ENCODE measurements around the gene TULP3. TPM values are rescaled to one million over a fixed set of nuclear protein-coding genes. Genes with fewer than 3 reads are reported as not detected.

Gene TULP3
- total RNA-seq, 1 experiment from 2014 or later, result 54.6 TPM

DNA sequence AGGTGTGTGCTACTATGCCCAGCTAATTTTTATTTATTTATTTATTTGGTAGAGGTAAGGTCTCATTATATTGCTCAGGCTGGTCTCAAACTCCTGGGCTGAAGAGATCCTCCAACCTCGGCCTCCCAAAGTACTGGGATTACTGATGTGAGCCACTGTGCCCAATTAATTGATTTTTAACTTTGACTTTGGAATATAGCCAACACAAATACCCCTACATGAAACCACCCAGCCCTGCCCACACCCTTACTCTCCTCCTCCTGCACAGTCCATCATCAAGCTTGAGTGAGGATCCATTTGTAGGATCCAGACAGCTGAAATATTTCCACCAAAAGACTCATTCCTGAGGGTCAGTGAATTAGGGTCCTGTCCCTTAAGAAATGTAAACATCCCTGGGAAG lies 65.2 kb downstream of the TULP3 start:
- Histone ChIP-seq H3F3A (ENCODE audit: insufficient read depth, low read depth) (peaks cover 31% of the 10 kb centered on the region), H3K4me1 (replicated peaks; ENCODE audit: insufficient read depth) (peaks cover 24% of the 10 kb centered on the region), H3K4me3 (no peak overlapping the region), H3K4me2 (no peak overlapping the region), H2AFZ (no peak overlapping the region), H3K79me2 (ENCODE audit: low read depth) (peaks cover 11% of the 10 kb centered on the region), H3K9me2 (ENCODE audit: insufficient read depth) (no peaks in the 10 kb centered on the region), H3K36me3 (ENCODE audit: low read depth) (no peaks in the 10 kb centered on the region), H3K27me3 (ENCODE audit: insufficient read depth, low read depth) (no peaks in the 10 kb centered on the region), H3K27ac (no peak overlapping the region), H3K9me3 (ENCODE audit: insufficient read depth, low read depth) (no peaks in the 10 kb centered on the region), H4K20me1 (ENCODE audit: insufficient read depth) (no peaks in the 10 kb centered on the region; the same call in 1 of the 2 replicates)
- no peak for DNase-seq
- TF ChIP-seq, protein P1, sequence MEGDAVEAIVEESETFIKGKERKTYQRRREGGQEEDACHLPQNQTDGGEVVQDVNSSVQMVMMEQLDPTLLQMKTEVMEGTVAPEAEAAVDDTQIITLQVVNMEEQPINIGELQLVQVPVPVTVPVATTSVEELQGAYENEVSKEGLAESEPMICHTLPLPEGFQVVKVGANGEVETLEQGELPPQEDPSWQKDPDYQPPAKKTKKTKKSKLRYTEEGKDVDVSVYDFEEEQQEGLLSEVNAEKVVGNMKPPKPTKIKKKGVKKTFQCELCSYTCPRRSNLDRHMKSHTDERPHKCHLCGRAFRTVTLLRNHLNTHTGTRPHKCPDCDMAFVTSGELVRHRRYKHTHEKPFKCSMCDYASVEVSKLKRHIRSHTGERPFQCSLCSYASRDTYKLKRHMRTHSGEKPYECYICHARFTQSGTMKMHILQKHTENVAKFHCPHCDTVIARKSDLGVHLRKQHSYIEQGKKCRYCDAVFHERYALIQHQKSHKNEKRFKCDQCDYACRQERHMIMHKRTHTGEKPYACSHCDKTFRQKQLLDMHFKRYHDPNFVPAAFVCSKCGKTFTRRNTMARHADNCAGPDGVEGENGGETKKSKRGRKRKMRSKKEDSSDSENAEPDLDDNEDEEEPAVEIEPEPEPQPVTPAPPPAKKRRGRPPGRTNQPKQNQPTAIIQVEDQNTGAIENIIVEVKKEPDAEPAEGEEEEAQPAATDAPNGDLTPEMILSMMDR (conservative IDR thresholded peaks at IDR 0.05), result no peak
- no peak for TF ChIP-seq EZH2 (IDR thresholded peaks at IDR 0.05; ENCODE audit: low read depth)
- BruUV-seq (replicated peaks), result no TSS peak
- intact Hi-C loops (cut with micrococcal nuclease; ENCODE audit: unreplicated experiment), result no loop called here
- POLR2A ChIA-PET (ENCODE audit: unreplicated experiment), result no interaction called here
- CTCF ChIA-PET, result no interaction called here

GRCh38 chr12:2957816-2958431 lies 67.2 kb downstream of the TULP3 start:
- intact Hi-C loops (cut with micrococcal nuclease; ENCODE audit: unreplicated experiment), result loop anchor here (1.0 to 2.0 kb wide), 3 partner anchors 67 to 146 kb away; partner anchors contain the start of genes FOXM1, ITFG2, RHNO1 and TULP3

GRCh38 chr12:2958432-2959191 lies 67.9 kb downstream of the TULP3 start:
- Histone ChIP-seq H3K9me2 (ENCODE audit: insufficient read depth) (no peaks in the 10 kb centered on the region), H3K4me2 (peak overlapping the region; percentile 86), H3K4me1 (replicated peaks; ENCODE audit: insufficient read depth) (peaks cover 33% of the 10 kb centered on the region), H4K20me1 (ENCODE audit: insufficient read depth) (peaks cover 13% of the 10 kb centered on the region; the same call in 1 of the 2 replicates), H2AFZ (peak overlapping the region; percentile 89), H3K36me3 (ENCODE audit: low read depth) (no peaks in the 10 kb centered on the region), H3K4me3 (peak overlapping the region; percentile 74), H3K27ac (peak overlapping the region; percentile 77), H3K9me3 (ENCODE audit: insufficient read depth, low read depth) (no peaks in the 10 kb centered on the region), H3K27me3 (ENCODE audit: insufficient read depth, low read depth) (no peaks in the 10 kb centered on the region), H3F3A (ENCODE audit: insufficient read depth, low read depth) (peaks cover 35% of the 10 kb centered on the region), H3K79me2 (ENCODE audit: low read depth) (peaks cover 34% of the 10 kb centered on the region)
- intact Hi-C loops (cut with micrococcal nuclease; ENCODE audit: unreplicated experiment), result loop anchor here (1.0 to 2.0 kb wide), 3 partner anchors 68 to 146 kb away; partner anchors contain the start of genes FOXM1, ITFG2, RHNO1 and TULP3
- DNase-seq, result peak; percentile 75 to 91
- TF ChIP-seq EZH2 (IDR thresholded peaks at IDR 0.05; ENCODE audit: low read depth), result no peak
- TF ChIP-seq, protein P1 (conservative IDR thresholded peaks at IDR 0.05), result no peak
- BruUV-seq (replicated peaks), result TSS peak; percentile 89
- ChIA-PET POLR2A (ENCODE audit: unreplicated experiment) (interaction anchor here (0.5 to 1.0 kb wide), 4 partner anchors 15 to 95 kb away, joined by 4 to 7 read pairs (median 4); no protein-coding TSS in a partner anchor), CTCF (interaction anchor here (0.6 to 0.9 kb wide), 2 partner anchors 10 to 73 kb away, joined by 3 to 8 read pairs; no protein-coding TSS in a partner anchor)

More at GRCh38 chr12:2957816-2958431, 67.2 kb downstream of the TULP3 start:
- Histone ChIP-seq H3K9me2 (ENCODE audit: insufficient read depth) (no peaks in the 10 kb centered on the region), H4K20me1 (ENCODE audit: insufficient read depth) (peaks cover 10% of the 10 kb centered on the region; the same call in 1 of the 2 replicates), H3K4me3 (peak overlapping the region; percentile 74), H3F3A (ENCODE audit: insufficient read depth, low read depth) (peaks cover 35% of the 10 kb centered on the region), H2AFZ (peak overlapping the region; percentile 89), H3K36me3 (ENCODE audit: low read depth) (no peaks in the 10 kb centered on the region), H3K9me3 (ENCODE audit: insufficient read depth, low read depth) (no peaks in the 10 kb centered on the region), H3K27me3 (ENCODE audit: insufficient read depth, low read depth) (no peaks in the 10 kb centered on the region), H3K27ac (peak overlapping the region; percentile 77), H3K4me2 (peak overlapping the region; percentile 86), H3K79me2 (ENCODE audit: low read depth) (peaks cover 27% of the 10 kb centered on the region), H3K4me1 (replicated peaks; ENCODE audit: insufficient read depth) (peaks cover 33% of the 10 kb centered on the region)
- no TSS peak for BruUV-seq (replicated peaks)
- TF ChIP-seq, protein P1 (conservative IDR thresholded peaks at IDR 0.05), result no peak; the same call in 1 of the 2 replicates
- TF ChIP-seq EZH2 (IDR thresholded peaks at IDR 0.05; ENCODE audit: low read depth), result no peak
- POLR2A ChIA-PET (ENCODE audit: unreplicated experiment), result interaction anchor here (0.5 to 1.0 kb wide), 5 partner anchors 16 to 1352 kb away, joined by 4 to 7 read pairs (median 5); no protein-coding TSS in a partner anchor
- CTCF ChIA-PET, result interaction anchor here (0.6 kb wide), 1 partner anchor 10 kb away, joined by 8 read pairs; no protein-coding TSS in a partner anchor
- no peak for DNase-seq

All from PC-9 (cell line).